SK-N-SH (cell line): ENCODE measurements around the gene IL4R.

Experiments
- FOSL2 ChIP-seq: IDR thresholded peaks from 2 replicates; pipeline ENCODE4 v1.4.0; 2012; ENCODE audit warnings: low read depth, mild to moderate bottlenecking, moderate library complexity, borderline replicate concordance
- FOXM1 ChIP-seq: IDR thresholded peaks from 2 replicates; pipeline ENCODE4 v1.4.0; 2012; ENCODE audit warnings: low read depth, mild to moderate bottlenecking
- JUND ChIP-seq: IDR thresholded peaks from 2 replicates; pipeline ENCODE4 v1.4.0; 2012
- POLR2AphosphoS5 ChIP-seq: IDR thresholded peaks from 2 replicates; pipeline ENCODE4 v1.6.1; 2012; ENCODE audit warnings: low read depth, low read length
- RCOR1 ChIP-seq: fragments of 150-350 bp; IDR thresholded peaks from 2 replicates; pipeline ENCODE4 v1.6.1; 2017; ENCODE audit warnings: antibody characterized with exemption, low read length
- RFX5 ChIP-seq: IDR thresholded peaks from 2 replicates; pipeline ENCODE4 v1.6.1; 2012; ENCODE audit warnings: mild to moderate bottlenecking, improper control_type of control experiment, low read length
- RXRA ChIP-seq: IDR thresholded peaks from 2 replicates; pipeline ENCODE4 v1.4.0; 2012; ENCODE audit warnings: low read depth, mild to moderate bottlenecking, borderline replicate concordance
- YY1 ChIP-seq: IDR thresholded peaks from 2 replicates; pipeline ENCODE4 v1.4.0; 2012; ENCODE audit warnings: low read depth, mild to moderate bottlenecking
- TF ChIP-seq, protein P1 (sequence below): fragments of 200-600 bp; sonication (generic); IDR thresholded peaks from 2 replicates; pipeline ENCODE4 v1.6.1; 2017; ENCODE audit warnings: antibody characterized with exemption, mild to moderate bottlenecking, moderate library complexity
- TF ChIP-seq, protein P2 (sequence below): fragments of 150-350 bp; IDR thresholded peaks from 2 replicates; pipeline ENCODE4 v1.6.1; 2017; ENCODE audit warnings: antibody characterized with exemption, low read length, low read depth, borderline replicate concordance
- TF ChIP-seq, protein P3 (sequence below): IDR thresholded peaks from 2 replicates; pipeline ENCODE4 v1.6.1; 2012; ENCODE audit warnings: mild to moderate bottlenecking, low read depth, low read length, moderate library complexity

DNA sequence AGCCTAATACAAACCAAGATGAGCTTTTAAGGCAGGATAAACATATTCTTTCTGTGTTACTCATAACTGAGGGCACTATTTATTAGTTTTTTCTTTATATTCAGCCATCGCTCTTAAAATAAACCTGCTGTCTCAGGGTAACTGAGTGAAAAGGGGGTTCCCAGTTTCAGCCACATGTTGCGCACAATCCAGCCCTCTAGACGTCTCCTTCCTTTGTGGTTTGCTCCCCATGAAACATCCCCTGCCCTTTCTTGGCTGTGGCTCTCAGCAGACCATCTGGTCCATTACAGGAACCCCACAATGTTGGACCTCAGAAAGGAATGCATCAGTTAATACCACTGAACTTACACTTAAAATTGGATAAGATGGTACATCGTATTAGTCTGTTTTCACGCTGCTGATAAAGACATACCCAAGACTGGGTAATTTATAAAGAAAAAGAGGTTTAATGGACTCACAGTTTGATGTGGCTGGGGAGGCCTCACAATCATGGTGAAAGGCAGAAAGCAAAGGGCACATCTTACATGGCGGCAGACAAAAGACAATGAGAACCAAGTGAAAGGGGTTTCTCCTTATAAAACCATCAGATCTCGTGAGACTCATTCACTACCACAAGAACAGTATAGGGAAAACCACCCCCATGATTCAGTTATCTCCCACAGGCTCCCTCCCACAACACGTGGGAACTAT is 75.6 kb downstream of the IL4R start:
- TF ChIP-seq, protein P1, sequence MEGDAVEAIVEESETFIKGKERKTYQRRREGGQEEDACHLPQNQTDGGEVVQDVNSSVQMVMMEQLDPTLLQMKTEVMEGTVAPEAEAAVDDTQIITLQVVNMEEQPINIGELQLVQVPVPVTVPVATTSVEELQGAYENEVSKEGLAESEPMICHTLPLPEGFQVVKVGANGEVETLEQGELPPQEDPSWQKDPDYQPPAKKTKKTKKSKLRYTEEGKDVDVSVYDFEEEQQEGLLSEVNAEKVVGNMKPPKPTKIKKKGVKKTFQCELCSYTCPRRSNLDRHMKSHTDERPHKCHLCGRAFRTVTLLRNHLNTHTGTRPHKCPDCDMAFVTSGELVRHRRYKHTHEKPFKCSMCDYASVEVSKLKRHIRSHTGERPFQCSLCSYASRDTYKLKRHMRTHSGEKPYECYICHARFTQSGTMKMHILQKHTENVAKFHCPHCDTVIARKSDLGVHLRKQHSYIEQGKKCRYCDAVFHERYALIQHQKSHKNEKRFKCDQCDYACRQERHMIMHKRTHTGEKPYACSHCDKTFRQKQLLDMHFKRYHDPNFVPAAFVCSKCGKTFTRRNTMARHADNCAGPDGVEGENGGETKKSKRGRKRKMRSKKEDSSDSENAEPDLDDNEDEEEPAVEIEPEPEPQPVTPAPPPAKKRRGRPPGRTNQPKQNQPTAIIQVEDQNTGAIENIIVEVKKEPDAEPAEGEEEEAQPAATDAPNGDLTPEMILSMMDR: no peak
- TF ChIP-seq, protein P2, sequence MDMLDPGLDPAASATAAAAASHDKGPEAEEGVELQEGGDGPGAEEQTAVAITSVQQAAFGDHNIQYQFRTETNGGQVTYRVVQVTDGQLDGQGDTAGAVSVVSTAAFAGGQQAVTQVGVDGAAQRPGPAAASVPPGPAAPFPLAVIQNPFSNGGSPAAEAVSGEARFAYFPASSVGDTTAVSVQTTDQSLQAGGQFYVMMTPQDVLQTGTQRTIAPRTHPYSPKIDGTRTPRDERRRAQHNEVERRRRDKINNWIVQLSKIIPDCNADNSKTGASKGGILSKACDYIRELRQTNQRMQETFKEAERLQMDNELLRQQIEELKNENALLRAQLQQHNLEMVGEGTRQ: no peak
- TF ChIP-seq, protein P3, sequence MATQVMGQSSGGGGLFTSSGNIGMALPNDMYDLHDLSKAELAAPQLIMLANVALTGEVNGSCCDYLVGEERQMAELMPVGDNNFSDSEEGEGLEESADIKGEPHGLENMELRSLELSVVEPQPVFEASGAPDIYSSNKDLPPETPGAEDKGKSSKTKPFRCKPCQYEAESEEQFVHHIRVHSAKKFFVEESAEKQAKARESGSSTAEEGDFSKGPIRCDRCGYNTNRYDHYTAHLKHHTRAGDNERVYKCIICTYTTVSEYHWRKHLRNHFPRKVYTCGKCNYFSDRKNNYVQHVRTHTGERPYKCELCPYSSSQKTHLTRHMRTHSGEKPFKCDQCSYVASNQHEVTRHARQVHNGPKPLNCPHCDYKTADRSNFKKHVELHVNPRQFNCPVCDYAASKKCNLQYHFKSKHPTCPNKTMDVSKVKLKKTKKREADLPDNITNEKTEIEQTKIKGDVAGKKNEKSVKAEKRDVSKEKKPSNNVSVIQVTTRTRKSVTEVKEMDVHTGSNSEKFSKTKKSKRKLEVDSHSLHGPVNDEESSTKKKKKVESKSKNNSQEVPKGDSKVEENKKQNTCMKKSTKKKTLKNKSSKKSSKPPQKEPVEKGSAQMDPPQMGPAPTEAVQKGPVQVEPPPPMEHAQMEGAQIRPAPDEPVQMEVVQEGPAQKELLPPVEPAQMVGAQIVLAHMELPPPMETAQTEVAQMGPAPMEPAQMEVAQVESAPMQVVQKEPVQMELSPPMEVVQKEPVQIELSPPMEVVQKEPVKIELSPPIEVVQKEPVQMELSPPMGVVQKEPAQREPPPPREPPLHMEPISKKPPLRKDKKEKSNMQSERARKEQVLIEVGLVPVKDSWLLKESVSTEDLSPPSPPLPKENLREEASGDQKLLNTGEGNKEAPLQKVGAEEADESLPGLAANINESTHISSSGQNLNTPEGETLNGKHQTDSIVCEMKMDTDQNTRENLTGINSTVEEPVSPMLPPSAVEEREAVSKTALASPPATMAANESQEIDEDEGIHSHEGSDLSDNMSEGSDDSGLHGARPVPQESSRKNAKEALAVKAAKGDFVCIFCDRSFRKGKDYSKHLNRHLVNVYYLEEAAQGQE: no peak
- TF ChIP-seq POLR2AphosphoS5: no peak
- no peak for TF ChIP-seq JUND
- no peak for TF ChIP-seq RCOR1
- TF ChIP-seq YY1: no peak
- no peak for TF ChIP-seq RFX5
- no peak for TF ChIP-seq FOSL2
- no peak for TF ChIP-seq RXRA
- TF ChIP-seq FOXM1: no peak
